ENCODE measurements around the gene SIGLEC7.
"Not testable (repeated sequence)": the region's sequence is repeated elsewhere in the genome, so short reads cannot be mapped to it uniquely, and the experiment has no call there.

Gene SIGLEC7

GRCh38 chr19:51141181-51141580, 920 bp upstream of the SIGLEC7 start:
- DNase-seq, result no peak

- not testable (repeated sequence) for DNase-seq
These were observed 841 bp downstream of the SIGLEC7 start for GRCh38 chr19:51142809-51143475.

GRCh38 chr19:51143486-51143885, 1.4 kb downstream of the SIGLEC7 start:
- DNase-seq, result no peak

- no peak for DNase-seq
These were observed 2.5 kb downstream of the SIGLEC7 start for GRCh38 chr19:51144482-51145045.

GRCh38 chr19:51145916-51146493, 3.9 kb downstream of the SIGLEC7 start:
- no peak for DNase-seq

- no peak for DNase-seq
These were observed 4.7 kb downstream of the SIGLEC7 start for GRCh38 chr19:51146751-51147150.

- DNase-seq, result no peak
These were observed 5.6 kb downstream of the SIGLEC7 start for GRCh38 chr19:51147663-51148062.

GRCh38 chr19:51148580-51148979, 6.5 kb downstream of the SIGLEC7 start:
- no peak for DNase-seq

- DNase-seq, result no peak
These were observed 8.5 kb downstream of the SIGLEC7 start for GRCh38 chr19:51150627-51151026.

GRCh38 chr19:51156710-51157109, 14.6 kb downstream of the SIGLEC7 start:
- DNase-seq, result no peak

GRCh38 chr19:51157265-51157664, 15.2 kb downstream of the SIGLEC7 start:
- no peak for DNase-seq

- peak; percentile 12 to 23 for DNase-seq
These were observed 16.5 kb downstream of the SIGLEC7 start for GRCh38 chr19:51158474-51159129.

GRCh38 chr19:51159656-51160055, 17.6 kb downstream of the SIGLEC7 start:
- DNase-seq, result no peak

- no peak for DNase-seq
These were observed 19.2 kb downstream of the SIGLEC7 start for GRCh38 chr19:51161266-51161665.

GRCh38 chr19:51161867-51162496, 19.9 kb downstream of the SIGLEC7 start:
- no peak for DNase-seq

GRCh38 chr19:51163257-51163656, 21.2 kb downstream of the SIGLEC7 start:
- DNase-seq, result no peak

- DNase-seq, result no peak
These were observed 22.1 kb downstream of the SIGLEC7 start for GRCh38 chr19:51164215-51164614.

- no peak for DNase-seq
These were observed 24.9 kb downstream of the SIGLEC7 start for GRCh38 chr19:51166846-51167490.

GRCh38 chr19:51168564-51169282, 26.6 kb downstream of the SIGLEC7 start:
- DNase-seq, result no peak

GRCh38 chr19:51169283-51169918, 27.3 kb downstream of the SIGLEC7 start:
- peak; percentile 19 to 60 for DNase-seq

GRCh38 chr19:51172223-51172622, 30.1 kb downstream of the SIGLEC7 start:
- no peak for DNase-seq

GRCh38 chr19:51173681-51174080, 31.6 kb downstream of the SIGLEC7 start:
- no peak for DNase-seq

Measured in NCI-H1930 (cell line).